Mesendoderm (in vitro differentiated cells): Measurements from ENCODE around the gene TM9SF3. TPM values are rescaled to one million over a fixed set of nuclear protein-coding genes. Genes with fewer than 3 reads are reported as not detected.

ENCODE experiments used
- small RNA-seq: library from polyadenylated mRNA; stranded (forward); fragments of <200 nt; extraction: miRNeasy Mini kit (QIAGEN cat#:217004); gene quantifications from one replicate; pipeline ENCODE3, GENCODE V24; 2013; ENCODE audit not compliant: insufficient read depth

Gene TM9SF3

Small RNAs within 50 kb of the gene (small RNA-seq; reads per million reads assigned to genes)
- gene RNA5SP324 = not detected
